HEK293 (cell line): ENCODE results near the gene SPATA12.
A peak's percentile ranks its signal among the peaks of the same experiment; 100 is the strongest.

Experiments
- CTCF ChIA-PET: fragments of 350-600 bp; formaldehyde crosslinking; extraction: SDS; loops from one replicate; lab custom pipeline; 2021; ENCODE audit warnings: antibody characterized with exemption; lab: Yijun Ruan, JAX
- POLR2A ChIA-PET: fragments of 300-600 bp; formaldehyde crosslinking; extraction: SDS; loops from one replicate; lab custom pipeline; 2020; ENCODE audit warnings: antibody characterized with exemption, inconsistent platforms; lab: Yijun Ruan, JAX
- H3K27ac ChIP-seq: fragments of 200-500 bp; sonication (Bioruptor generic); 2 replicates; pipeline ENCODE4 v1.5.1; 2014; ENCODE audit warnings: low read depth, low read length, control low read depth, inconsistent platforms; ENCODE audit errors: extremely low read depth
- H3K36me3 ChIP-seq, 2 experiments: fragments of 200-500 bp in 1 of 2; sonication (Bioruptor generic) in 1 of 2; 1 replicate in 1 of 2; 2 replicates in 1 of 2; pipeline ENCODE4 v1.5.1; 2014 to 2017; ENCODE audit warnings: inconsistent platforms in 2 of 2, low read length in 2 of 2; ENCODE audit not compliant: control insufficient read depth in 2 of 2, insufficient read depth in 1 of 2
- H3K4me1 ChIP-seq: fragments of 200-500 bp; sonication (Bioruptor generic); 2 replicates; pipeline ENCODE4 v1.5.1; 2014; ENCODE audit warnings: mild to moderate bottlenecking, low read length, inconsistent platforms; ENCODE audit not compliant: control insufficient read depth, insufficient read depth
- H3K4me3 ChIP-seq: 2 replicates; pipeline ENCODE4 v1.5.1; 2011; ENCODE audit warnings: low read depth, mild to moderate bottlenecking, control low read depth, low read length, moderate library complexity
- H3K9me3 ChIP-seq: fragments of 200-500 bp; sonication (Bioruptor generic); 2 replicates; pipeline ENCODE4 v1.5.1; 2014; ENCODE audit warnings: low read depth, low read length, inconsistent platforms; ENCODE audit not compliant: control insufficient read depth, insufficient read depth
- GLI4 ChIP-seq: fragments of 450-650 bp; formaldehyde crosslinking; IDR thresholded peaks from 2 replicates; pipeline ENCODE4 v1.5.1; 2016; ENCODE audit warnings: missing biosample characterization, missing genetic modification characterization
- MEIS1 ChIP-seq: sonication (generic); formaldehyde crosslinking; IDR thresholded peaks from 2 replicates; pipeline ENCODE4 v1.8.1; 2022; ENCODE audit warnings: missing genetic modification reagents, mild to moderate bottlenecking, borderline replicate concordance
- MZF1 ChIP-seq: fragments of 450-650 bp; formaldehyde crosslinking; IDR thresholded peaks from 2 replicates; pipeline ENCODE4 v1.5.1; 2017; ENCODE audit warnings: missing biosample characterization, missing genetic modification characterization, borderline replicate concordance
- SALL2 ChIP-seq: fragments of 450-650 bp; formaldehyde crosslinking; IDR thresholded peaks from 2 replicates; pipeline ENCODE4 v1.5.0; 2017; ENCODE audit warnings: missing biosample characterization, mild to moderate bottlenecking, missing genetic modification characterization, borderline replicate concordance
- SETDB1 ChIP-seq: IDR thresholded peaks from one replicate; pipeline ENCODE4 v1.6.1; 2017; ENCODE audit warnings: mild to moderate bottlenecking, low read length, moderate library complexity, mixed read lengths; ENCODE audit not compliant: insufficient read length
- SP3 ChIP-seq: fragments of 450-650 bp; formaldehyde crosslinking; IDR thresholded peaks from 2 replicates; pipeline ENCODE4 v1.5.1; 2016; ENCODE audit warnings: missing biosample characterization, missing genetic modification characterization
- YY1 ChIP-seq: fragments of 450-650 bp; formaldehyde crosslinking; IDR thresholded peaks from 2 replicates; pipeline ENCODE4 v1.5.1; 2018; ENCODE audit warnings: missing biosample characterization, missing genetic modification characterization
- YY2 ChIP-seq: fragments of 450-650 bp; formaldehyde crosslinking; IDR thresholded peaks from 2 replicates; pipeline ENCODE4 v1.5.1; 2016; ENCODE audit warnings: missing biosample characterization, missing genetic modification characterization
- ZNF157 ChIP-seq: fragments of 450-650 bp; formaldehyde crosslinking; IDR thresholded peaks from 2 replicates; pipeline ENCODE4 v1.5.1; 2016; ENCODE audit warnings: missing biosample characterization, missing genetic modification characterization
- ZNF175 ChIP-seq: fragments of 450-650 bp; formaldehyde crosslinking; IDR thresholded peaks from 2 replicates; pipeline ENCODE4 v1.5.1; 2016; ENCODE audit warnings: missing biosample characterization, missing genetic modification characterization
- ZNF202 ChIP-seq: fragments of 450-650 bp; formaldehyde crosslinking; IDR thresholded peaks from 2 replicates; pipeline ENCODE4 v1.5.1; 2016; ENCODE audit warnings: missing biosample characterization, missing genetic modification characterization, borderline replicate concordance
- ZNF239 ChIP-seq: fragments of 450-650 bp; formaldehyde crosslinking; IDR thresholded peaks from 2 replicates; pipeline ENCODE4 v1.5.1; 2016; ENCODE audit warnings: missing biosample characterization, missing genetic modification characterization
- ZNF302 ChIP-seq: fragments of 450-650 bp; formaldehyde crosslinking; IDR thresholded peaks from 2 replicates; pipeline ENCODE4 v1.5.1; 2016; ENCODE audit warnings: missing biosample characterization, missing genetic modification characterization, low read depth
- ZNF596 ChIP-seq: fragments of 450-650 bp; IDR thresholded peaks from 2 replicates; pipeline ENCODE4 v1.5.0; 2018; ENCODE audit warnings: missing biosample characterization, mild to moderate bottlenecking, missing genetic modification characterization, moderate library complexity
- ZNF623 ChIP-seq: fragments of 450-650 bp; formaldehyde crosslinking; IDR thresholded peaks from 2 replicates; pipeline ENCODE4 v1.5.1; 2016; ENCODE audit warnings: missing biosample characterization, missing genetic modification characterization
- ZNF626 ChIP-seq: fragments of 450-650 bp; sonication (Bioruptor Pico); formaldehyde crosslinking; IDR thresholded peaks from 2 replicates; pipeline ENCODE4 v1.5.1; 2018; ENCODE audit warnings: missing biosample characterization, missing genetic modification characterization, inconsistent platforms
- ZNF843 ChIP-seq: fragments of 450-650 bp; formaldehyde crosslinking; IDR thresholded peaks from 2 replicates; pipeline ENCODE4 v1.5.1; 2016; ENCODE audit warnings: missing biosample characterization, missing genetic modification characterization
- ZSCAN30 ChIP-seq: fragments of 450-650 bp; IDR thresholded peaks from 2 replicates; pipeline ENCODE4 v1.5.1; 2018; ENCODE audit warnings: missing biosample characterization, mild to moderate bottlenecking, missing genetic modification characterization, moderate library complexity
- TF ChIP-seq, protein P1 (sequence below): fragments of 450-650 bp; formaldehyde crosslinking; IDR thresholded peaks from 2 replicates; pipeline ENCODE4 v1.5.1; 2016; ENCODE audit warnings: missing biosample characterization, missing genetic modification characterization
- TF ChIP-seq, protein P2 (sequence below): fragments of 450-650 bp; formaldehyde crosslinking; IDR thresholded peaks from 2 replicates; pipeline ENCODE4 v1.5.1; 2017; ENCODE audit warnings: missing biosample characterization, missing genetic modification characterization
- TF ChIP-seq, protein P3 (sequence below): fragments of 450-650 bp; formaldehyde crosslinking; IDR thresholded peaks from 2 replicates; pipeline ENCODE4 v1.5.1; 2017; ENCODE audit warnings: missing biosample characterization, missing genetic modification characterization
- TF ChIP-seq, protein P4 (sequence below): fragments of 450-650 bp; formaldehyde crosslinking; conservative IDR thresholded peaks from 2 replicates; pipeline ENCODE4 v1.5.1; 2016; ENCODE audit warnings: low read depth, missing biosample characterization, missing genetic modification characterization
- TF ChIP-seq, protein P5 (sequence below): fragments of 450-650 bp; formaldehyde crosslinking; IDR thresholded peaks from 2 replicates; pipeline ENCODE4 v1.5.1; 2016; ENCODE audit warnings: missing biosample characterization, missing genetic modification characterization
- TF ChIP-seq, protein P6 (sequence below): fragments of 450-650 bp; formaldehyde crosslinking; IDR thresholded peaks from 2 replicates; pipeline ENCODE4 v1.5.1; 2016; ENCODE audit warnings: missing biosample characterization, missing genetic modification characterization

The SPATA12 gene

DNA sequence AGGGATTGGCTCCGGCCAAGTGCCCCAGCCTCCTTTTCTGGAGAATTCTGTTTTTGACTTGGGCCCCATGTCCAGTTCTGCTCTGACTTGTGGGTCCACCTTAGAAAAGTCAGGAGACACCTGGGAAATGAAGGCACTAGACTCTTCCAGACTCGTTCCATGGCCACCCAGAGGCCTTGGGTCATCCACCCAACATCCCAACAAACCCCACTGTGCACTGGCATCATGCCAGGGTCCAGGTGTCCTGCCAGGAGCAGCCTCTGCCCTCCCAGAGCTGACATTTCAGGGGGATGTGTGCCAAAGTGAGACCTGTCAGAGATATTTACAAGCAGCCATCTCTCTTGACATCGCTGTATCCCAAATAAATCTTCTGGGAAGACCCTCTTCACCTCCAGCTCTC, 13.2 kb downstream of the SPATA12 start:
- Histone ChIP-seq H3K4me1 (peaks cover 1% of the 10 kb centered on the region), H3K4me3 (no peak overlapping the region), H3K27ac (no peak overlapping the region), H3K9me3 (no peaks in the 10 kb centered on the region), H3K36me3 (peaks cover 0 to 6% of the 10 kb centered on the region in 2 experiments; a peak in 1 of 3 replicates)
- ChIA-PET CTCF (no interaction called here), POLR2A (no interaction called here)
- TF ChIP-seq YY1 (tag by site-specific recombination), result no peak
- TF ChIP-seq YY2 (tag by site-specific recombination), result no peak
- TF ChIP-seq, protein P1, sequence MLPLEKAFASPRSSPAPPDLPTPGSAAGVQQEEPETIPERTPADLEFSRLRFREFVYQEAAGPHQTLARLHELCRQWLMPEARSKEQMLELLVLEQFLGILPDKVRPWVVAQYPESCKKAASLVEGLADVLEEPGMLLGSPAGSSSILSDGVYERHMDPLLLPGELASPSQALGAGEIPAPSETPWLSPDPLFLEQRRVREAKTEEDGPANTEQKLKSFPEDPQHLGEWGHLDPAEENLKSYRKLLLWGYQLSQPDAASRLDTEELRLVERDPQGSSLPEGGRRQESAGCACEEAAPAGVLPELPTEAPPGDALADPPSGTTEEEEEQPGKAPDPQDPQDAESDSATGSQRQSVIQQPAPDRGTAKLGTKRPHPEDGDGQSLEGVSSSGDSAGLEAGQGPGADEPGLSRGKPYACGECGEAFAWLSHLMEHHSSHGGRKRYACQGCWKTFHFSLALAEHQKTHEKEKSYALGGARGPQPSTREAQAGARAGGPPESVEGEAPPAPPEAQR (tag by site-specific recombination), result no peak
- TF ChIP-seq, protein P2, sequence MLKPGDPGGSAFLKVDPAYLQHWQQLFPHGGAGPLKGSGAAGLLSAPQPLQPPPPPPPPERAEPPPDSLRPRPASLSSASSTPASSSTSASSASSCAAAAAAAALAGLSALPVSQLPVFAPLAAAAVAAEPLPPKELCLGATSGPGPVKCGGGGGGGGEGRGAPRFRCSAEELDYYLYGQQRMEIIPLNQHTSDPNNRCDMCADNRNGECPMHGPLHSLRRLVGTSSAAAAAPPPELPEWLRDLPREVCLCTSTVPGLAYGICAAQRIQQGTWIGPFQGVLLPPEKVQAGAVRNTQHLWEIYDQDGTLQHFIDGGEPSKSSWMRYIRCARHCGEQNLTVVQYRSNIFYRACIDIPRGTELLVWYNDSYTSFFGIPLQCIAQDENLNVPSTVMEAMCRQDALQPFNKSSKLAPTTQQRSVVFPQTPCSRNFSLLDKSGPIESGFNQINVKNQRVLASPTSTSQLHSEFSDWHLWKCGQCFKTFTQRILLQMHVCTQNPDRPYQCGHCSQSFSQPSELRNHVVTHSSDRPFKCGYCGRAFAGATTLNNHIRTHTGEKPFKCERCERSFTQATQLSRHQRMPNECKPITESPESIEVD (tag by site-specific recombination), result no peak
- no peak for TF ChIP-seq ZNF175 (tag by site-specific recombination)
- TF ChIP-seq, protein P3, sequence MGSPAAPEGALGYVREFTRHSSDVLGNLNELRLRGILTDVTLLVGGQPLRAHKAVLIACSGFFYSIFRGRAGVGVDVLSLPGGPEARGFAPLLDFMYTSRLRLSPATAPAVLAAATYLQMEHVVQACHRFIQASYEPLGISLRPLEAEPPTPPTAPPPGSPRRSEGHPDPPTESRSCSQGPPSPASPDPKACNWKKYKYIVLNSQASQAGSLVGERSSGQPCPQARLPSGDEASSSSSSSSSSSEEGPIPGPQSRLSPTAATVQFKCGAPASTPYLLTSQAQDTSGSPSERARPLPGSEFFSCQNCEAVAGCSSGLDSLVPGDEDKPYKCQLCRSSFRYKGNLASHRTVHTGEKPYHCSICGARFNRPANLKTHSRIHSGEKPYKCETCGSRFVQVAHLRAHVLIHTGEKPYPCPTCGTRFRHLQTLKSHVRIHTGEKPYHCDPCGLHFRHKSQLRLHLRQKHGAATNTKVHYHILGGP (tag by site-specific recombination), result no peak
- TF ChIP-seq MEIS1, result no peak
- no peak for TF ChIP-seq ZNF626
- no peak for TF ChIP-seq ZNF843
- no peak for TF ChIP-seq ZNF302 (tag by site-specific recombination)
- TF ChIP-seq MZF1, result no peak
- no peak for TF ChIP-seq SP3 (tag by site-specific recombination)
- no peak for TF ChIP-seq ZNF596
- TF ChIP-seq ZNF202 (tag by site-specific recombination), result no peak
- TF ChIP-seq GLI4 (tag by site-specific recombination), result no peak

DNA sequence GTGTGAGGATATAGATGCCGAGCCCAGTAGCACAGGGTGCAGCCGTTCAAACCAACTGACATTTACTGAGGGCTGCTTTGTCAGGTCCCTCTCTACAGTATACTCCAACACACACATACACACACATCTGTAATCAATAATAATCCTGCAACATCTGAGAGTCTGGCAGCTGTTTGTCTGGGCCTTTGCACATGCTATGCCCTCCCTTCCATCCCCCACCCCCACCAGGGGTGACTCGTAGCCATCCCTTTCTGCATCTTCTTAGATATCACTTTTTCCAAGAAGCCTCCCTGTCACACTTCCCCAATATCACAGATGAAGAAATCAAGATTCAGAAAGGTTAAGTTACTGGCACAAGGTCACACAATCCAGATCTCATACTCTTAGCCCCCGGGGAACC, 13.7 kb downstream of the SPATA12 start:
- ChIA-PET POLR2A (no interaction called here), CTCF (no interaction called here)
- H3K9me3 ChIP-seq, result no peaks in the 10 kb centered on the region
- H3K27ac ChIP-seq, result no peak overlapping the region
- H3K36me3 ChIP-seq, result peaks cover 0 to 6% of the 10 kb centered on the region in 2 experiments; a peak in 1 of 3 replicates
- H3K4me3 ChIP-seq, result no peak overlapping the region
- no peaks in the 10 kb centered on the region; the same call in 1 of the 2 replicates for H3K4me1 ChIP-seq
- peak; percentile 87 for TF ChIP-seq ZNF623
- no peak for TF ChIP-seq GLI4 (tag by site-specific recombination)
- no peak for TF ChIP-seq SETDB1
- TF ChIP-seq, protein P4, sequence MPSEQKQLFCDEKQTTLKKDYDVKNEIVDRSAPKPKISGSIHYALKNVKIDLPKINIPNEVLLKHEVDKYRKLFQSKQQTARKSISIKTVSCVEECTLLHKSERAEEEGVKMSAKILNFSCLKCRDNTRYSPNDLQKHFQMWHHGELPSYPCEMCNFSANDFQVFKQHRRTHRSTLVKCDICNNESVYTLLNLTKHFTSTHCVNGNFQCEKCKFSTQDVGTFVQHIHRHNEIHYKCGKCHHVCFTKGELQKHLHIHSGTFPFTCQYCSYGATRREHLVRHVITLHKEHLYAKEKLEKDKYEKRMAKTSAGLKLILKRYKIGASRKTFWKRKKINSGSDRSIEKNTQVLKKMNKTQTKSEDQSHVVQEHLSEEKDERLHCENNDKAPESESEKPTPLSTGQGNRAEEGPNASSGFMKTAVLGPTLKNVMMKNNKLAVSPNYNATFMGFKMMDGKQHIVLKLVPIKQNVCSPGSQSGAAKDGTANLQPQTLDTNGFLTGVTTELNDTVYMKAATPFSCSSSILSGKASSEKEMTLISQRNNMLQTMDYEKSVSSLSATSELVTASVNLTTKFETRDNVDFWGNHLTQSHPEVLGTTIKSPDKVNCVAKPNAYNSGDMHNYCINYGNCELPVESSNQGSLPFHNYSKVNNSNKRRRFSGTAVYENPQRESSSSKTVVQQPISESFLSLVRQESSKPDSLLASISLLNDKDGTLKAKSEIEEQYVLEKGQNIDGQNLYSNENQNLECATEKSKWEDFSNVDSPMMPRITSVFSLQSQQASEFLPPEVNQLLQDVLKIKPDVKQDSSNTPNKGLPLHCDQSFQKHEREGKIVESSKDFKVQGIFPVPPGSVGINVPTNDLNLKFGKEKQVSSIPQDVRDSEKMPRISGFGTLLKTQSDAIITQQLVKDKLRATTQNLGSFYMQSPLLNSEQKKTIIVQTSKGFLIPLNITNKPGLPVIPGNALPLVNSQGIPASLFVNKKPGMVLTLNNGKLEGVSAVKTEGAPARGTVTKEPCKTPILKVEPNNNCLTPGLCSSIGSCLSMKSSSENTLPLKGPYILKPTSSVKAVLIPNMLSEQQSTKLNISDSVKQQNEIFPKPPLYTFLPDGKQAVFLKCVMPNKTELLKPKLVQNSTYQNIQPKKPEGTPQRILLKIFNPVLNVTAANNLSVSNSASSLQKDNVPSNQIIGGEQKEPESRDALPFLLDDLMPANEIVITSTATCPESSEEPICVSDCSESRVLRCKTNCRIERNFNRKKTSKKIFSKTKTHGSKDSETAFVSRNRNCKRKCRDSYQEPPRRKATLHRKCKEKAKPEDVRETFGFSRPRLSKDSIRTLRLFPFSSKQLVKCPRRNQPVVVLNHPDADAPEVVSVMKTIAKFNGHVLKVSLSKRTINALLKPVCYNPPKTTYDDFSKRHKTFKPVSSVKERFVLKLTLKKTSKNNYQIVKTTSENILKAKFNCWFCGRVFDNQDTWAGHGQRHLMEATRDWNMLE (tag by site-specific recombination), result no peak
- no peak for TF ChIP-seq ZSCAN30 (tag by site-specific recombination)
- TF ChIP-seq ZNF239 (tag by site-specific recombination), result no peak
- no peak for TF ChIP-seq SALL2 (tag by site-specific recombination)
- TF ChIP-seq ZNF157 (tag by site-specific recombination), result 0 out of 2 replicates have a peak, but pooled peaks have one; percentile 32
- no peak for TF ChIP-seq YY1 (tag by site-specific recombination)
- TF ChIP-seq, protein P5, sequence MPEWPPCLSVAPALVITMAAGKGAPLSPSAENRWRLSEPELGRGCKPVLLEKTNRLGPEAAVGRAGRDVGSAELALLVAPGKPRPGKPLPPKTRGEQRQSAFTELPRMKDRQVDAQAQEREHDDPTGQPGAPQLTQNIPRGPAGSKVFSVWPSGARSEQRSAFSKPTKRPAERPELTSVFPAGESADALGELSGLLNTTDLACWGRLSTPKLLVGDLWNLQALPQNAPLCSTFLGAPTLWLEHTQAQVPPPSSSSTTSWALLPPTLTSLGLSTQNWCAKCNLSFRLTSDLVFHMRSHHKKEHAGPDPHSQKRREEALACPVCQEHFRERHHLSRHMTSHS (tag by site-specific recombination), result no peak
- TF ChIP-seq, protein P6, sequence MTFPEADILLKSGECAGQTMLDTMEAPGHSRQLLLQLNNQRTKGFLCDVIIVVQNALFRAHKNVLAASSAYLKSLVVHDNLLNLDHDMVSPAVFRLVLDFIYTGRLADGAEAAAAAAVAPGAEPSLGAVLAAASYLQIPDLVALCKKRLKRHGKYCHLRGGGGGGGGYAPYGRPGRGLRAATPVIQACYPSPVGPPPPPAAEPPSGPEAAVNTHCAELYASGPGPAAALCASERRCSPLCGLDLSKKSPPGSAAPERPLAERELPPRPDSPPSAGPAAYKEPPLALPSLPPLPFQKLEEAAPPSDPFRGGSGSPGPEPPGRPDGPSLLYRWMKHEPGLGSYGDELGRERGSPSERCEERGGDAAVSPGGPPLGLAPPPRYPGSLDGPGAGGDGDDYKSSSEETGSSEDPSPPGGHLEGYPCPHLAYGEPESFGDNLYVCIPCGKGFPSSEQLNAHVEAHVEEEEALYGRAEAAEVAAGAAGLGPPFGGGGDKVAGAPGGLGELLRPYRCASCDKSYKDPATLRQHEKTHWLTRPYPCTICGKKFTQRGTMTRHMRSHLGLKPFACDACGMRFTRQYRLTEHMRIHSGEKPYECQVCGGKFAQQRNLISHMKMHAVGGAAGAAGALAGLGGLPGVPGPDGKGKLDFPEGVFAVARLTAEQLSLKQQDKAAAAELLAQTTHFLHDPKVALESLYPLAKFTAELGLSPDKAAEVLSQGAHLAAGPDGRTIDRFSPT (tag by site-specific recombination), result no peak
